ENCODE results near the gene DACH1.

DNA sequence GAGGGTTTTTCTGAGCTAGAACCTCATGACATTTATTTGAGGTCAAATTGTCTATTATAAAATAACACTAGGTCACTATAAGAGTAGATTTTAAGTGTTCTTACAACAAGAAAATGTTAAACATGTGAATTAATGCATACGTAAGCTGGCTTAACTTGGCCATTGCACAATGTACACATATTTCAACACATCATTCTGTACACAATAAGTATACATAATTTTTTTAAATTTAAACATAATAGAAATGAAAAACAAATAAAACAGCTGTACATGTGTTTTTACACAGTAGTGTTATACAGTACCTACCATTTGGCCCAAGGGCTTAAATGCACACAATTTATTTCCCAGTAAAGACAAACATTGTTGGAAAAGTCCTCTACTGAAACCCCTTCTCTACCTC is 269.9 kb downstream of the DACH1 start:
- TF ChIP-seq FOXP2 (optimal IDR thresholded peaks at IDR 0.05; ENCODE audit: control extremely low read depth, extremely low read length, insufficient read depth) (no peak), EZH2 (IDR thresholded peaks at IDR 0.05) (no peak), POLR2AphosphoS5 (IDR thresholded peaks at IDR 0.05; ENCODE audit: borderline replicate concordance, low read depth, low read length) (no peak)
